HT-29 (cell line): Measurements from ENCODE around the gene KCNS3. TPM values are rescaled to one million over a fixed set of nuclear protein-coding genes. Genes with fewer than 3 reads are reported as not detected.

ENCODE experiments used
- DNase-seq: peaks from one replicate; pipeline ENCODE4 v3.0.0-alpha.2; 2015; ENCODE audit warnings: low spot score
- total RNA-seq: library from RNA; depleted of rRNA; stranded (reverse); fragments of >200 nt; shearing (Covaris generic); gene quantifications from 2 replicates; pipeline ENCODE4 v1.2.3, GENCODE V29; 2014

KCNS3 gene
- total RNA-seq, 1 experiment from 2014 or later: not detected

DNA sequence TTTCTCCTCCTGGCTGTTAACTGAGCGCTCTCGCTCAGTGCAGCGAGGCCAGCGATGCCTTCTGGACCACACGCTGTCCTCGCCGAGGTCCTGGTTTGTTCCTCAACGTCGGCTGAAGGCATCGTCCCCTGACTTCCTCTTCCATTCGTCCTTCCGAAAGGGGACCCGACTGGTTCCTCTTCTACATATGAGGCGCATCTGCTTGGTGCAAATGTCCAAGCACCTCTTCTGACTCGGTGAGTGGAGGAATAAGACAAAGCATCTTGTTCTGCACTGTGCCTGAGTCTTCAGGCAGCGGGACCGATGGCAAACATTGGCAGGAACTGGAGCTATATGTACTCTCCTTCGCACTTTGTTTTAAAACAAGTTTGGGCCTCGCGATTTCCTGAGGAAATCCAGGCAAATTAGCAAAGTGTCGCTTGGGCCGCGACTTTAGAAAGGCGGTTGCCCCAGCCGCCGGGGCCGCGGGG is 621 bp upstream of the KCNS3 start:
- DNase-seq: no peak

DNA sequence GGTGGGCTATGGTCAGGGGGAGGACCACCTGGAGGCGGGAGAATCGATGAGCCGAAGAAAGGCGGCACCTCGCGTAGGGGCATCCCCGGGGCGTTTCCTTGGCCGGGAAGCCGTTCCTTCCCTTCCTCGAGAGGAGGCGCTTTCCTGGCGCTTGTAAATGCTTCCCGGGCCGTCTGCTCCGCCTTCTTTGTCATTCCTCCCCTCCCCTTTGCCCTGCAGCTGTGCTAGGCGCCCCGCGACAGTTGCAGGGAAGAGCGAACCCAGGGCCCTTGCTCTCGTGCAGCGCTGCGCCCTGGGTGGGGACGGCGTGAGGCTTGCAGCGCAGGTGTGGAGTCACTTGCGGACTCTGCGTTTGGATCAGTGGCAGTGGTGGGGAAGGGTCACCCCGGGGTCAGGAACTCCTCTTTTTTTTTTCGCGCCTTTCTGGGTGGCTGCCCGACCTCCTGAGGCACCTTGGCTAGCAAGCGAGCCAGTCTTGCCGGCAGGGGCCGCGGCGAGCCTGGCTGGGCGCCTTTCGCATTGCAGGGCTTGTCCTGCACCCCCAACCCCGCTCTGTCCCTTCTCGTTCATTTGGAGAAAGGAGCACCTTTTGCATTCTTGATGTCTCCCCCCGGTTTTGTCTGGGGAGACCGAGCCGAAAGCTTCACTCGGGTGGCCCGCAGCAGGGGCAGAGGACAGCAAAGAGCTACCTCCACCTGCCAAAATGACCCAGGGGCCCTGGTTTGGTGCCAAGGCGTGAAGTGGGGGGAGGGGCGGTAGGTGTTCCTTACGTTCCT is 858 bp downstream of the KCNS3 start:
- DNase-seq: peak; percentile 51

DNA sequence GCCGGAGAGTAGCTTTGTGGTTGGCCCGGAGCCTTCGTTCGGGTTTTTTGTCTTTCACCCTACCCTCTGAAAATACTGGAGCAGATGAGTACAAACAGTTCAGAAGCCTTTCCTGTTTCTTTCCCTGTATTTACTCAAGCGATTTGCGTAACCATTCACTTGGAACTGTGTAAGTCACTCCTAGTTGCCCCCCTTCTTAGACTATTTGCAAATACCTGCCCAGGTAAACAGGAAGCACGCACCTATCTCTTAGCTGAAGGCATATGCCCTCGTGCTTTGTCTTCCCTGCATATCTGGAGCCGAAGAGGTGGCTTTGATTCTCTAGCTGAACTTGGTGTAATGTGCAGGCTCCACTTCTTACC is 1.4 kb downstream of the KCNS3 start:
- no peak for DNase-seq

DNA sequence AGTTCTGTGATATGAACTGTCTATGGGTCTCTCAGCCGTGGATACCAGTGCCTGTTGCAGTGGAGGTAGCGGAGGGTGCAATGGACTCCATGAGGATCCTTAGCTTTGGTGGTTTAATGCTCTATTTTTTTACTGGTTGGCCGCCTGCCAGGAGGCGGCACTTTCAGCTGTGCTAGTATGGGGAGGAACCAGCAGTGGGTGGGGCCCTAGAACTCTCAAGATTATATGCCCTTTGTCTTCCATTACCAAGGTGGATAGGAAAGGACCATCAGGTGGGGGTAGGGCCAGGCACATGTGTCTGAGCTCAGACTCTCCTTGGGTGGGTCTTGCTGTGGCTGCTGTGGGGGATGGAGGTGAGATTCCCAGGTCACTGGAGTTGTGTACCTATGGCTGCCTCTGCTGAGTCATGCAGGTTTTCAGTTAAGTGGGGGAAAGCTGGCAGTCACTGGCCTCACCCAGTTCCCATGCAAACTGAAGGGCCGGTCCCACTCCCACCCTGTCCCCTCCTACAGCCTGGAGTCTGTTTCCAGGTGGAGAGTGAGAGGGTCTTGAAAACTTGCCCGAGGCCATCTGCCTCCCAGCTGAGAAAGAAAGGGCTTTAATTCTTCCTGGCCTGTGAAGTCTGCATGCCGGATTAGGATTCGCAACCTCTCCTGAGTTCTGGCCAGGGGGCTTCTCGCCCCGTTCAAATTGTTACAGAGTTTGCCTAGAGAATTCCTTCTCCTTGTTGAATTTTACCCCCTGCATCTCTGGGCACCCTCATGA is 14.5 kb downstream of the KCNS3 start:
- DNase-seq: peak; percentile 55

DNA sequence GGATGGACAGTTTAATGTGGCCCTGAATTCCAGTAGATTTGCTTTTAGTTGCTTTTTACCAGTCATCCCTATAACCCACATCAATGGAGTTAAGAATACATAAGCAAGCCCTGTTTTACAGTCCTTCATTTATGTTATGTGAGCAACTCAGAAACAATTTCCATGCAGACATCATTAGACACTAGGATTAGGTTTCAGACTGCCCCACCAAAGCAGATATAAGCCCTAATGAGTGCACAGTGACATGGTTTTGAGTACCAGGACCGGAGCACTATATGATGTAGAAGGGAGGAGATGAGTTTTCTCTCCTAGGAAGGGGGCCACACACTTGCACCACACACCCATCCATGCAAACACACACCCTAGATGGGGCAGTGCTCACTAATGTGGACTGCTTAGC is 15.5 kb downstream of the KCNS3 start:
- no peak for DNase-seq

DNA sequence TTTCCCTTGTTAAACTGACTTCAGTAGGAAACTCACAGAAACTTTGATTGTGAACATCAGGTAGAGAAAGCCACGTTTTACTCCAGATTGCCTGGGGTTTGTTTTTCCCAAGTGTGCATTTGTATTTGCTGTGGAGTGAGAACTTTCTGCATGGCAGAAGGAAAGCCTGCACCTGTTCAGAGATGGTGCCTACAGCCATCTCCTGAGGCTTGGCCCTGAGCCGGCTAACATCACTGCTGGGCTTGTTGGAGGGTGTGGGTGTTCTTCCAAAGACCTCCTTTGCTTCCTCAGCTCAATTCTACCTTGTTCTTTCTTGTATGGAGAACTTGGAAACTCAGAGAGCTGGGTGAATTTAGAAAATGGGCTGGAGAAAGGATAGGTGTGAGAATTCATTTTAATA is 16.1 kb downstream of the KCNS3 start:
- no peak for DNase-seq

DNA sequence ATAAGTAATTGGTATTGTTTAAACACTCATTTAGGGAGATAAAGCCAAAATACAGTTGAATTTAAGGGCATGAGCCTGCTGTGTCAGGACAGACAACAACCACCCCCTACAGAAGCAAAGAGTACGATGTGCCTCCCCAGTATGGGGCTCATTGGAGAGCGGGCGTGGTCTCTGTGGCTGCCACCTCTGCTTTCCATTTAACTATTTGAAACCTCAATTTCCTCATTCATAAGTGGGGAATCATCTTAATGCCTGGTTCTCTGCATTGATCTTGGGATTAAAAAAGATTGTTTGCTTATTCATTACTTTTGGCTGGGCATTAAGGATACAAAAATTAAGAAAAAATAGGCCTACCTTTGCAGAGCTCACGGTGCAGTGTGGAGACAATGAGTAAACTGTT is 21.4 kb downstream of the KCNS3 start:
- no peak for DNase-seq

DNA sequence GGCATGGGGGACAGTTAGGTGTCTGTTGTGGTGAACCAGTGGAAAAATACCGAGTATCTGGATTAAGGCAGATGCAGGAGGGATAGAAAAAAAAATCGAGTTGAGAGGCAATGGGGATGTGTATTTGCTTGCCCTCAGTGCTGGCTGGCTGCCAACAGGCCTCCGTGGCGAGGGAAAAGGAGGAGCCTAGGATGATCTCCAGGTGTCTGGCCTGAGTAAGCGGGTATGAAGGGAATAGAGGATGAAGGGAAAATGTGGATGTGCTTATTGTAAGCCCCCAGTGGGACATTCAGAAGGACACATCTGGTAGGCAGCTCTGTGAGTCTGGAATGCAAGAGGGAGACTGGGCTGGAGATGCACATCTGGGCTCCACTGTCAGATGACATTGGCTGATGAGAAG is 22.8 kb downstream of the KCNS3 start:
- peak; percentile 11 for DNase-seq

DNA sequence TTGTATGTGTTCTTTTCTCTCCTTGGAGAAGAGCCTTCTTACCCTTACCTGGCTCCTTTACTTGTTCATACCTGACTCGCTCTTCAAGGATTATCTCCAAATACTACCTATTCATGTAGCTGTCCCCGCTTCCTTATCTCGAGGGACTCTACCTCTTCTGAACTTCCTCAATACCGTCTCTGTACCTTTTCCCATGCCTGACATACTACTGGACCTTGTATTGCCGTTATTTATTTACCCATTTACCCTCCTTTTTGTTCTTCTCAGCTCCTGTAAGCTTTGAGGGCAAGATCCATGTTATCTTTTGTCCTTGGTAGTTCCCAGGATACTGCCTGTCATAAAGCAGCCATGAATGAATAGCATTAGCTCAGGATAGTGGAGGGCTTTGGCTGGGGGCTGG is 32.5 kb downstream of the KCNS3 start:
- no peak for DNase-seq

DNA sequence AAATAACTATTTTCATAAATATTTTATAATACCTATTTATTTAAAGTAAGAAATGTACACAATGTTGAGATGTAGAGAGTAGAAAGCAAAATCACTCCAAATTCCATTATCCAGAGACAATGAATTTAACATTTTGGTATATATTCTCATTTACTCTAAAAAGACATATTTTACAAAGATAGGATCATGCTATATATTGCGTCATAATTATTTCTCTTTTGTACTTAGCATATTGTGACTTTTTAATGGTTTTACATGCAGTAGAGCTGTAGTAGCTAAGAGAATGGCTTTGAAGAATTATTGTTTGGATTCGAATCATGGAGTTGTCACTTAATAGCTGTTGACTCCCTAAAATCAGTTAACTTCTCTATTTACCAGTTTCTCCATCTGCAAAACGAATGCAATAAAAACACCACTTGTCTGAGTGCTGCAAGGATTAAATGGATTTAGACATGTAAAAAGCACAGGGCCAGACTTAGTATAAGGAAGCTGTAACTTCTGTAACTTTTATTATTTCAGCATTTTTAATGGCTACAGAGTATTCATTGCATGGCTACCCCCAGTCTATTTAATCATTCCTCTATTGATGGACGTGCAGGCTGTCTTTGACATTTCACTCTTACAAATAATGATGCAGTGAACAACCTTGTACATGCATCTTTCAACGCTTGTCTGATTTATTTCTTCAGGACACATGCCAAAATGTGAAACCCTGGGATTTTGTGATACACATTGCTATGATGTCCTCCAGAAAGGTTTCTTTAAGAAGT is 33.2 kb downstream of the KCNS3 start:
- DNase-seq: no peak

DNA sequence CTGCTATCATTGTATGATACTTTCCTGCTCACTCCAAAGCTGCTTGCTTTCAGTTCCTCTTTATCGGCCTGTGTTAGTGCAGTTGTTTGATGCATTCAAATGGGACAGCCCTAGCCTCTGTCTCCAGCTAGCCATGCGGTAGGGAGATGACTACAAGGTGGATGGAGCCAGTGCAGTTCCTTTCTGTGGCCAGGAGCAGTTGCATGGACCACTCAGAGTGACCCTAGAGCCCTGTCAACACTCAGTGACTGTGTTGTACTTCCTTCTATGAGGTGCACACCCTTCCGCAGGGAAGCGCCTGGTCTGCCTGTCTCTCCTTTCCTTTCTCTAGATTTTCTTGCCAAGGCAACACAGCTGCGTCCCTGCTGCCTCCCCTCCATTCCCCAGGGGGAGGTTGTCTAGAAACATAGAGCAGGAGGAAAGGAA is 33.8 kb downstream of the KCNS3 start:
- no peak for DNase-seq

DNA sequence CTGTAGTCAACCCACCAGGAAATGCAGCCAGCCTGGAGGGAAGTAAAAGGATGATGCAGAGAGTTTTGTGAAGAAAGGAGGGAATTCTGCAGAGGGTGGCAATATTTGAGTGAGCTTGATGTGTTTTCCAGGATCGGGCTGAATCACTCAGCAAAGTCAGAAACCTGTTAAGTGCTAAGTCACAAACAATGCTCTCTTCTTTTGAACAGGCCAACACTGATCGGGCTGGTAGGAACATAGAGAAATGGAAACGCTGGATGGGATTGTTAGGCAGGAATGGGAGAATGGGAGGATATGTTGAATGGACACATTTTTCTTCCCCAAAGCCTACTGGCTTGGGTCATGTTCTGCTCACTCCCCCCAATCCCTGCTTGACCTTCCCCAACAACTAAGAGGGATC is 36.6 kb downstream of the KCNS3 start:
- DNase-seq: no peak

DNA sequence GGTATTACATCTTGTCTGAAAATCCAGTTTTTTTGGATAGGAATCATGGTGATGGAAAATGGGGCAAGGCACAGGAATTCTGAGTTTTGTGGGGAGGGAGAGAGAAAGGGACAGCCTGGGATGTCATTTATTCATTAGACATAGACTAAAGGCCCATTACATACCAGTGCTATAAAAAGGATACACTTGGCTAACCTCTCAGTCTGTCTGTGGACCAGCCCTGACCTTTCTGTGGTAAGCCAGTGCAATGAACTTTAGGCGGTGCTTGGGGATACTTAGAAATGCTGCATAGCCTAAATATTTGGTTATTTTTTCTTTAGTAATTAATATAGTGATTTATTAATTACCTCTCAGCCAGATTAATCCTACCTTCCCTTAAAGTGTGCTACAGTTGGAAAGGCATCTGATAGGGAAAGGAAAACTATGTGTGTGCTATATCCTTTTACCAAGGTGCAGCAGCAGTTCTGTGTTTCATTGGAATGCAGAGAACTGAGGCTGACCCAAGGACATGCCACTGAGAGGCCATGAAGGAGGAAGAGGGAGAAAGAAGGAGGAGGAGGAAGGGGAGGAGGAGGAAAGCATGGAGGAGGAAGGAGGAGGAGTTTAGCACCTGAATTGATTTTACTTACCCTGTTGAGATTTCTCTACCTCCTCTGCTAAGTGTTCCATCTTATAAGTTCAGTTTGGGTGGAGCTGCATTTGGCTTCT is 37.5 kb downstream of the KCNS3 start:
- no peak for DNase-seq

DNA sequence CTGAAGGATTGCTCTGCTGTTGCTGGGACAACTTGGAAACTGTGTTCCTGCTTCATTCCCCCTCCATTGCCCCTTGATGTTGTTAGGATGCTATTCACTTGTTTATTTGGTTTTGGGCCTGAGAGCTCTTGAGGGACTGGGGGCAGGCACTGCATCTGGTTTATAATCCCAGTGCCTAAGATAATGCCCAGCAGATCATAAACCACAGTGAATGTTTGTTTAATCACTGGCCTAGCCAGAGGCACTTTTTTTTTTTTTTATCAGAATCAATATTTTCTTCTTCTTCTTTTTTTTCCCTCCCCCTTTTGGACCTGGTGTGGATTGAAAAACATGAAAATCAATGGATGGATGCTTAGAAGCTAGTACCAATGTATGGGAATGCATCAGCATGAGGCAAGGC is 38.1 kb downstream of the KCNS3 start:
- DNase-seq: no peak

DNA sequence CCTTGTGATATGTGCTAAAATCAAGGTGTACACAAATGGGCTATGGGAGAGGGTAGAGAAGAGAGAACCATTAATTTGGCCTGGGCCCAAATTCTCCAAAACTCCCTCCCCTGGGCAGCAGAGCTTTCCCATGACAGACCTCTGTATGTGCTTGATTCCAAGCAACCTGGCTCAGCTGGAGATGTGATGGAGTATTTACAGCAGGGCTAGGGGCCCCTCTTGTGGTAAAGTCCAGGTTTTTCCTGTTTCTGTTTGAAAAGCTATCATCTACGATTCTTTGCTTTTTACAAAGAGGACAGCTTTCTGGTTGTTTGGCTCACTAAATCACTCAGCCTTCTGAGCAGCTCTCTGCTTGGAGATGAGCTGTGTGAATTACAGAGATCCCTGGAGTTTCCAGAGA is 40.3 kb downstream of the KCNS3 start:
- no peak for DNase-seq

DNA sequence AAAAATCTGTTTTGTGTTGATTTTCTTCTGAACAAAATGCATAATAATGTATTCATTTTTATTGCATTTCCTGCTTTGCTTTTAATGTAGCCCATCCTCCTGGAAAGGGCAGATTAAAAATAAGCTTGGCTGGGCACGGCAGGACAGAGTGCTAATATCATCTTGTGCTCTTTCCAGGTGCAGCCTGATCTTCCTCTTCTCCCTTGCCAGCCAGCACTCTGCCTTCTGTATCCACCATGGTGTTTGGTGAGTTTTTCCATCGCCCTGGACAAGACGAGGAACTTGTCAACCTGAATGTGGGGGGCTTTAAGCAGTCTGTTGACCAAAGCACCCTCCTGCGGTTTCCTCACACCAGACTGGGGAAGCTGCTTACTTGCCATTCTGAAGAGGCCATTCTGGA is 52.3 kb downstream of the KCNS3 start:
- DNase-seq: no peak

DNA sequence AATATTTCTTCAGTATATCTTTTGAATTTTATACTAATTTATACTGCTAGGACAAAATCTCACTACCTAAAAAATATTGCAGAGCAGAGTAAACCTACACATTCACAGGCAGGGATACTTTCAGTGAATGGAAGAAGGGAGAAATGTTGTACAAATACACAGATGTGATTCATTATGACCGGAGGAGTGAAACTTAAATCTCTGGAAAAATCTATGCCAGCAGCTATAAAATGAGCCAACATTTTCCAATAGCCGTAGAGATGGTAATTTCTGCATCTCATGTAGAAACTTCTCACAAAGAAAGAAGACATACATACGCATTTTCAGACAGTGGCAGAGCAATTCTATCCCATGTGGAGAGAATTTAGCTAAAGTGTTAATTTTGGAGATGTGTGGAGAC is 54.8 kb downstream of the KCNS3 start:
- no peak for DNase-seq

DNA sequence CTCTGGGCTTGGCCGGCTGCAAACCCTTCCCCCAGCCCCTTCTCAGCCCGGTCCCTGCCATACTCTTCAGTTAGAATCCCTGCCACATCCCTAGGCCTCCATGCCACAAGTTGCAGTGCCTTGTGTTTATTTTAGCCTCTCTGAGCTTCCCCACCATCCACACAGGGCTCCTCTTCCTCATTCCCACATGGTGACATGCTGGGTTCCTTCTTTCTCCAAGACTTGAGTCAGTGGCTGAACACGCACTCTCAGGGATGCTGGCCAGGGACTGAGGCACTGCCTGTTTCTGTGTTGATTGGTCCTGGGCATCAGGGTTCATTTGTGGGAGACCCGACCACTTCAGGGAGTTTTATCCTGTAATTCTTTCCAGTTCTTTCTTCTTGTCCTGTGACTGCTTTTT is 56.3 kb downstream of the KCNS3 start:
- DNase-seq: no peak

DNA sequence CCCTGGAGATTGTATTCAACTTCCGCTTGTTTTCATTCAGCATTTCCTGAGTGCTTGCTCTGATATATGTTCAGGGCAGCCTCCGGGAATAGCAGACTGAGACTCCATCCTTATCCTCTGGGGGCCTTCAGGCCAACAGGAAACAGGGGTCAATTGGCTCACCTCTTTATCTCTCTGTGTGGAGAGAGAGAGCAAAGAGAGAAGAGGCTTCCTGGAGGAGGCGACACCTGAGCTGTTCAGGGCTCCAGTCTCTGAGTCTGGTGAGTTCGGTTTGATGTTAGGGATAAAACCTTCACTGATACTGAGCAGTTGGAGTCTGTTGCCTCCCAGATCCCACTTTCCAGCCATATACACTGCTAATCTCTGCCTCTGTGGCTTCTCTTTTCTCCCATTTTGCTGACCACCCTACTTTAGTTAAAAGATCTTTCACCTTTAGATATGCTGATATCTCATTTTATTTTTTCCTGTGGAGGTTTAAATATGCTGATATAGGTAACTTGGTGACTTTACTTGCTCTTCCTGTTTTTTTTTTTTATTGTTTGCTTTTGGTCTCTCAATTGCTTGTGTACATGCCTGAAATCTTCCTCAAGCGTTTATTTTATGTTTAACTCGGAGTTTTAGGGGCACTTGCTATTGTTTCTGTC is 56.9 kb downstream of the KCNS3 start:
- DNase-seq: no peak

DNA sequence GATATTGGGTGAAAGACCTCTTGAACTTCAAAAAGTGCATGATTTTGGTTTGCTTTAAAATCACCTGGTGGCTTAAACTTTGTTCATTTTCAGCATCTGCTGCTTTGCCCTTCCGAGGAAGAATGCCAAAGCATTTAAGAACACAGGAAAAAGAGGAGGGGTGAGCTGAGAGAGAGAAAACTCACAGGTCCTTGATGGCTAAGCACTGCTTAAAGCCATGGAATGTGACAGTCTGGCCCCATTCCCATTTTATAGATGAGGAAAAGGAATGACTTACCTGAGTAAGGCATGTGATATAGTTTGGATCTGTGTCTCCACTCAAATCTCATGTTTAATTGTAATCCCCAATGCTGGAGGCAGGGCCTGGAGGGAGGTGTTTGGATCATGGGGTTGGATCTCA is 58.1 kb downstream of the KCNS3 start:
- DNase-seq: no peak

DNA sequence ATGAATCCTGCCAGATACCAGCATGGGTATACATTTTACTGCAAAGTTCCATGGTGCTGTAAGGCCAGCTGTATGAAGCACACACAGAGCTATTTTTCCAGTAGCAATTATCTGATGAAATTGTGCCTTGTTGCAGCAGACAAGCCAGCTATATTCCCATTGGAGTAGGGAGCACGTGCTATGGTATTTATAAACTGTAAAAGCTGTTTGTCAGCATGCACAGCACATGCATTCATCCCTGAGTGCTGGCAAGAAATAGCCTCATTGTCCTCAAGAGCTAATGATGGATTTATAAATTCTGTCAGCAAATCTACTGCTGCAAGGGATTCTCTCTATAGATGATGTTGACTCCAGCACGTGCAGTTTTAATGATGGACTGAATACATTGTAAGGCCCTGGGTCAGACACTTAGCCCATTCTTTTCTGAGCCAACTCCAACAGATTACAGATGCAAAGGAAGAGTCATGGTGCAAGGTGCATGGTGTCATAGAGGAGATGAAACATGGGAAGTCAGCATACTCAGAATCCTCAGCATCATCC is 61.7 kb downstream of the KCNS3 start:
- DNase-seq: no peak
